ENCODE data around the gene ADCY3.

The ADCY3 gene

GRCh38 chr2:24920098-24920808 is at the start of gene ADCY3:
Gene ADCY3 (minus strand): TSS chr2:24920237. CDS start chr2:24918987, 1,250 bp downstream.
- DNase-seq: peak; percentile 56 to 63

DNA sequence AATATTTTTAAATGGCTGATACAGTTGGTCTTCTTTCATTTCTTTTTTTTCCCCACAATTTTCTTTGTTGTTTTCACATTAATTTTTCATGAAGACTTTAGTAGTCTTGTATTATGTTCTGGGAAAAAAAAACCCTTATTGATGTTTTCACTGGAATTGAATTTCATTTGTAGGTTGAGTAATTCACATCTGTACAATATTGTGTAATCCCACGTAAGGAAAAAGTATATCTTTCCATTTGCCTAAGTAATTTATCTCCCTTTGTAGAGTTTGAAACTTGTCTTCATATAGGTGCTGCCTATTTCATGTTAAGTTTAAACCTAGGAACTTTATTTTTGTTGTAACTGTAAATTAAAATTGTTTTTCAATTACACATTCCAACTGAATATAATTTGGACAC is 49.7 kb upstream of the ADCY3 start:
- no peak for DNase-seq

GRCh38 chr2:24961903-24962302 is 41.9 kb upstream of the ADCY3 start:
- DNase-seq: no peak

GRCh38 chr2:24959761-24960160 is 39.7 kb upstream of the ADCY3 start:
- DNase-seq: no peak

DNA sequence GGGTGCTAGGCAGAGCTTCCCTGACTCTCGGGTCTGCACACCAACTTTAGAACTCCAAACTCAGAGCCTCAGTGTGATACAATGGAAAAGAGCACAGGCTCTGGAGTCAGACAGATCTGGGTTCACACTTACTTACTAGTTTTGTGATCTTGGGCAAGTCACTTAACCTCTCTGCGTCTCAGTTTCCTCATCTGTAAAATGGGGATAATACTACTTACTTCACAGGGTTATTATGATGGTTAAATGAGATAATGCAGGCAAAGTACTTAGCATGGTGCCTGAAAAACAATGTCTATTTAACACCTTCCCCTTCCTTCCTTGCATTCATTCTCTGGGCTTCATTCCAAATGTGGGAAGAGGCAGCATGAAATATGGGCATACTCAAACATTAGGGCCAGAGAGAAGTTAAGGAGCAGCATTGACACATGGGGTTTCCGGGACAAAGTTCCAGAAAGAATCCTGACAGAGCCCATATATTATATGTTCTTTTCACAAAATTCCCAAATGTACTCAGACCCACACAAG is 38.4 kb upstream of the ADCY3 start:
- no peak for DNase-seq

GRCh38 chr2:24957976-24958375 is 37.9 kb upstream of the ADCY3 start:
- DNase-seq: no peak

GRCh38 chr2:24957221-24957620 is 37.2 kb upstream of the ADCY3 start:
- no peak for DNase-seq

GRCh38 chr2:24955921-24956320 is 35.9 kb upstream of the ADCY3 start:
- no peak for DNase-seq

DNA sequence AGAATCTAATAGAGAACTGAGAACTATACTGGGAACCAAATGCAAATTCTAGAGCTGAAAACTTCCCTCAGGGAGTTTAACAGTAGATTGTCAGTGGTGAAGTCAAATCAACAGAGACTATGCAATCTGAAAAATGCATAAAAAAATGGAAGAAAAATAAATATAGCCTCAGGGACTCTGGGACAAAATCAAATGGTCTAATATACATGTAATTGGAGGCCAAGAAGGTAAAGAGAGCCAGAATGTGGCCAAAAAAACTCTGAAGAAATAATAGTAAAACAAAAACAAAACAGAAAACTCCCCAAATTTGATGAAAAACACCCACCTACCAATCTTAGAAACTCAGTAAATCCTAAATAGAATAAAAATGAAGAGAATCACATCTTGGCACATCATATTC is 35.2 kb upstream of the ADCY3 start:
- no peak for DNase-seq

DNA sequence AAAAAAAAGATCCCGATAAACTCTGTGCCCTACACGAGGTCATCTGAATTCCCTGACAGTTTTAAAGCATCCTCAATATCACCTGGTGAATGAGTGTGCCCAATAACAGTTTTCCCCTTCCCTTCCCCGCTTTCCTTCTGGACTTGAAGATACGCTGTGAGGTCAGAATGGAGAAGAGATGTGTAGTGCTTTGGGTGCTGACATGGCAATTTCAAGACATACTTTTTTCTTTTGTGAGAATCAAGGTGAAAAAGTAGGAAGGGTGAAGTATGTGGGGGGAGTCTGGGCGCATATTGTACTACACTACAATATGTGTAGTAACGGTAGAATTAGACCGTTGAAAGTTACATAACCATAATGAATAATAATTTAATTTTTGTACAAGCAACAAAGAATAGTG is 30.1 kb upstream of the ADCY3 start:
- DNase-seq: no peak

- no peak for DNase-seq
Observed at GRCh38 chr2:24948506-24948905, 28.5 kb upstream of the ADCY3 start.

GRCh38 chr2:24947561-24948157 is 27.6 kb upstream of the ADCY3 start:
- DNase-seq: no peak

- DNase-seq: no peak
Observed at GRCh38 chr2:24945907-24946306, 25.9 kb upstream of the ADCY3 start.

DNA sequence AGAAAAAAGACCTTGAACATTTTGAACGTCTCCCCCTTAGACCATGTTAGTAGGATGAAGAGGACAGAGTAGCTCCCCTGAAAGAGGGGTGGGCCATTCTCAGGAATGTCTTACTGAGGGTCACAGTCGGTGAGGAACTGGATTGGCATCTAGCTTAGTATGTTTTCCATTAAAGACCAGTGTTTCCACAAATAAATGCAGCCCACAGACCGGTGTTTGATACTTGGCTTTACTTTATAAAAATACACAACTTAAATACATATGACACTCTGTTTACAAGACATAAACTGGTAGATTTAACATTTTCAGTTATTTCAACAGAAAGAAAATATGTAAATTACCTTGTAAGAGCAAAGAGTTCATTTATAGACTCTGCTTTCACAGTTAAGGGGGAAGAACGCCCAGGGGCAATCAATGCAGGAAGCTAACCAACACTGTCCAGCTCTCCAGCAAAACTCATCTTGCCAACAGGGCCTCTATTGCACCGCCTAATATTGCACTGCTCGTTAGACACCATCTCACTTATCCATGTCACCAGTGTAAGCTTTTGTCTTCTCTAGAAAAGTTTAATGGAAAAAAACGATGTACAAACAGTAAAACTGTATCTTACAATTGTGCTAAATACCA is 23.5 kb upstream of the ADCY3 start:
- DNase-seq: no peak

- no peak for DNase-seq
Observed at GRCh38 chr2:24939353-24939752, 19.3 kb upstream of the ADCY3 start.

DNA sequence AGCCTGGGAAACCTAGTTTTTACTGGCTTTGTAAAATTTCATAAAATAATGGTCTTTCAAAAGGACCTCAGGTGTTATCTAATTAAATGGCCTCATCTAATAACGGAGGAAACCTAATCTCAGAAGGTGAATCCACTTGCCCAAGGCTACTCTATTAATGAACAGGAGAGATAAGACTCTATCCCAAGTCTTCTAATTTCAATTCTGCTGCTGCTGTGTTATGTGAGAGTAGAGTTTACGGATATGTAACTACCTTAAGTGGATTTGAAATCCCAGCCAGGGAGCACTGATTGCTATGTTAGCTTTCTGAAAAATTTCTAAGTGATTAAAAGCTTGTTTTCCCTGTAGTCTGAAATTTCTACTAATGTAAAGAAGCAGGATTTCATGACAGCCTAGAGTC is 17.2 kb upstream of the ADCY3 start:
- no peak for DNase-seq

- DNase-seq: no peak
Observed at GRCh38 chr2:24935145-24935544, 15.1 kb upstream of the ADCY3 start.

GRCh38 chr2:24932715-24933114 is 12.7 kb upstream of the ADCY3 start:
- DNase-seq: no peak

GRCh38 chr2:24930768-24931167 is 10.7 kb upstream of the ADCY3 start:
- no peak for DNase-seq

- no peak for DNase-seq
Observed at GRCh38 chr2:24929230-24929629, 9.2 kb upstream of the ADCY3 start.

- no peak for DNase-seq
Observed at GRCh38 chr2:24928036-24928435, 8.0 kb upstream of the ADCY3 start.

DNA sequence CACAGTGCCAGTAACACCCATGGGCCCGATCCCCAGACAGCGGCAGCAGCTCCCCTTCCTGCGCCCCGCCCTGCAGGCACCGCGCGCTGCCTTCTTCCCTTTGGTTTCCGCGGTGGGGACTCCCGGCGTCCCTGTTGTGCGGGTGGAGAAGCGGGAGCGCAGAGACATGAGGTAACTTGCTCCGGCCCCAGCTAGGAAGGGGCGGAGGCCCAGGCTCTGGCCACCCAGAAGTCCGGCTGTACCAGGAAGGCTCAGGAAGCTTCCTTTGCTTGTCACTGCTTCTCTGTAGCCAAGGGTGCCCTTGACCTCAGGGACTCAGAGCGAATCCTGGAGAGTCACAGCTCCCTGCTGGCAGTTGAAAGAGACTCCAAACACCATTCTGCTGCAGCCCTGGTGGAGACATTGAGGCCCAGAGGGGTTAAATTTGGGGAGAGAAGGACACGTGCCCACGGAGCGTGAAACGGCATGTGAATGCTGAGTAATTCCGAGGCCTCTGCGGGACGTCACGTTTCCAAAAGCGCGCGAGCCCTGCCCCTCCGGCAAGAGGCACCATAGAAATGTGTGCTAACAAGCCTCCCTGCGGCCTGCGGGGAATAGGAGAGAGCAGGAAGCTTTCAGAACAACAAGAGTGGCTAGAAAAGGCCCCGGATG is 6.7 kb upstream of the ADCY3 start:
- peak; percentile 30 to 38 for DNase-seq

DNA sequence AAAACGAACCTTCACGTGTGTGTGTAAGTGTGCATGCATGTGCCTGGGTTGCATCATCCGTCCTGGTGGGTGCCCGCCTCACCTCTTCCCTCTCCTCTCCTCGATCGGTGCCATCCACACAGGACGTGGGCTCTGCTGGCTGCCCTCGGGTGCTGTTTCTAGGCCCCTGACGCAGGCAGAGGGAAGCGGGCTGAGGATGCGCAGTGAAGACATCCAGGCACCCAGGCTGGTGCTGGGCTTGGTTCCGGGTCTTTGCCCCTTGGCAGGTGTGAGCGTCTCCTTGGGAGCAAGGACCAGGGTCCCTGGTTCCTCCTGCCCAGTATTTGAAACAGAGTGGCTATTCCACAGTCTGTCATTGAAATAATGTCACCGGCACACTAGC is 6.2 kb upstream of the ADCY3 start:
- DNase-seq: no peak

DNA sequence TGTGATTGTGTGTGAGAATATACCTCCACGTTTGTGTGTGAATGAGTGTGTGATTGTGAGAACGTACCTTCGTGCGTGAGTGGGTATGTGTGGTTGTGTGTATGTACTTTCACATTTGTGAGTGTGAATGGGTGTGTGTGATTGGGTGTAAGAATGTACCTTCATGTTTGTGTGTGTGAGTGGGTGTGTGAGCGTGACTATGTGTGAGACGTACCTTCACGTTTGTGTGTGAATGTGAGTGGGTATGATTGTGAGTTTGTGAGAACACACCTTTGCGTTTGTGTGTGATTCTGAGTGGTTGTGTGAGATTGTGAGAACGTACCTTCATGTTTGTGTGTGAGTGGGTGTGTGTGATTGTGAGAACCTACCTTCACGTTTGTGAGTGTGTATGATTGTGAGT is 5.8 kb upstream of the ADCY3 start:
- no peak for DNase-seq

All from stimulated activated CD4-positive, alpha-beta T cell treated with anti-CD3 and anti-CD28 coated beads, Interleukin-4, amount 100 ng/mL, for 4 hours (primary cell).